Mesenteric fat pad (tissue), 1 donor: Measurements from ENCODE around the gene KLHL20. TPM values are rescaled to one million over a fixed set of nuclear protein-coding genes. Genes with fewer than 3 reads are reported as not detected.

Source experiments
- DNase-seq: peaks from one replicate; pipeline ENCODE4 v3.0.0-alpha.2; 2020; ENCODE audit warnings: low spot score
- total RNA-seq: library from RNA; stranded (reverse); fragmentation: NEBNext Ultra II Directional; extraction: Animal tissue kit (Norgen Biotek cat#: 25700); gene quantifications from one replicate; pipeline ENCODE4 v1.2.1, GENCODE V29; 2021
- donor health status: DM: yes; HTN: yes; CAD: no.

Gene KLHL20
- total RNA-seq, 1 donor from 2014 or later, result 33.0 TPM

GRCh38 chr1:173832748-173833147, 118.0 kb downstream of the KLHL20 start:
- no peak for DNase-seq

Other genes with a start within 250 kb of the KLHL20 start
- gene PRDX6, start 237.6 kb upstream of the KLHL20 start, total RNA-seq, result 873 TPM
- gene SLC9C2, start 111.9 kb upstream of the KLHL20 start, total RNA-seq, result 0.16 TPM
- not detected for gene TEX50, start 79.6 kb upstream of the KLHL20 start, total RNA-seq
- 0.29 TPM for gene ANKRD45, start 45.1 kb upstream of the KLHL20 start, total RNA-seq
- 14.7 TPM for gene DARS2, start 109.7 kb downstream of the KLHL20 start, total RNA-seq
- gene CENPL, start 109.9 kb downstream of the KLHL20 start, total RNA-seq, result 8.4 TPM
- 223 TPM for gene GAS5, start 153.0 kb downstream of the KLHL20 start, total RNA-seq
- 14.5 TPM for gene ZBTB37, start 153.4 kb downstream of the KLHL20 start, total RNA-seq
- gene SERPINC1, start 202.3 kb downstream of the KLHL20 start, total RNA-seq, result not detected